MM.1S (cell line): ENCODE data around the gene SFI1.

Experiments
- EZH2phosphoT487 ChIP-seq: fragments of 300-600 bp; sonication (generic); IDR thresholded peaks from 2 replicates; pipeline ENCODE4 v1.6.1; 2018; ENCODE audit warnings: antibody characterized with exemption, low read length
- TF ChIP-seq, protein P1 (sequence below): fragments of 300-600 bp; sonication (generic); IDR thresholded peaks from 2 replicates; pipeline ENCODE4 v1.5.1; 2016; ENCODE audit warnings: antibody characterized with exemption, low read length, mixed read lengths

GRCh38 chr22:31652911-31653684 lies 156.8 kb downstream of the SFI1 start:
- TF ChIP-seq, protein P1, sequence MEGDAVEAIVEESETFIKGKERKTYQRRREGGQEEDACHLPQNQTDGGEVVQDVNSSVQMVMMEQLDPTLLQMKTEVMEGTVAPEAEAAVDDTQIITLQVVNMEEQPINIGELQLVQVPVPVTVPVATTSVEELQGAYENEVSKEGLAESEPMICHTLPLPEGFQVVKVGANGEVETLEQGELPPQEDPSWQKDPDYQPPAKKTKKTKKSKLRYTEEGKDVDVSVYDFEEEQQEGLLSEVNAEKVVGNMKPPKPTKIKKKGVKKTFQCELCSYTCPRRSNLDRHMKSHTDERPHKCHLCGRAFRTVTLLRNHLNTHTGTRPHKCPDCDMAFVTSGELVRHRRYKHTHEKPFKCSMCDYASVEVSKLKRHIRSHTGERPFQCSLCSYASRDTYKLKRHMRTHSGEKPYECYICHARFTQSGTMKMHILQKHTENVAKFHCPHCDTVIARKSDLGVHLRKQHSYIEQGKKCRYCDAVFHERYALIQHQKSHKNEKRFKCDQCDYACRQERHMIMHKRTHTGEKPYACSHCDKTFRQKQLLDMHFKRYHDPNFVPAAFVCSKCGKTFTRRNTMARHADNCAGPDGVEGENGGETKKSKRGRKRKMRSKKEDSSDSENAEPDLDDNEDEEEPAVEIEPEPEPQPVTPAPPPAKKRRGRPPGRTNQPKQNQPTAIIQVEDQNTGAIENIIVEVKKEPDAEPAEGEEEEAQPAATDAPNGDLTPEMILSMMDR = no peak
- no peak for TF ChIP-seq EZH2phosphoT487
